GM21423 (cell line): ENCODE measurements around the gene RHEB.

Experiments used
- ATAC-seq: cut with Tn5 transposase; IDR thresholded peaks from one replicate; pipeline ENCODE4 v1.9.1; 2021; ENCODE audit warnings: mild to moderate bottlenecking, moderate library complexity; ENCODE audit not compliant: unreplicated experiment

Gene RHEB

GRCh38 chr7:151529842-151530241 lies 10.1 kb upstream of the RHEB start:
- ATAC-seq: no peak

GRCh38 chr7:151524845-151525244 lies 5.2 kb upstream of the RHEB start:
- no peak for ATAC-seq

- ATAC-seq: no peak
Observed at GRCh38 chr7:151524331-151524730, 4.6 kb upstream of the RHEB start.

- ATAC-seq: peak; percentile 0
Observed at GRCh38 chr7:151520419-151521261, 945 bp upstream of the RHEB start.

GRCh38 chr7:151518947-151519764 lies 539 bp downstream of the RHEB start:
- peak; percentile 38 for ATAC-seq

- no peak for ATAC-seq
Observed at GRCh38 chr7:151518105-151518946, 1.4 kb downstream of the RHEB start.

- ATAC-seq: no peak
Observed at GRCh38 chr7:151517601-151518104, 2.0 kb downstream of the RHEB start.

GRCh38 chr7:151515276-151515565 lies 4.5 kb downstream of the RHEB start:
- no peak for ATAC-seq

GRCh38 chr7:151514461-151515275 lies 5.0 kb downstream of the RHEB start:
- no peak for ATAC-seq

GRCh38 chr7:151513133-151513532 lies 6.6 kb downstream of the RHEB start:
- ATAC-seq: no peak

GRCh38 chr7:151512353-151512752 lies 7.3 kb downstream of the RHEB start:
- ATAC-seq: no peak

GRCh38 chr7:151511946-151512345 lies 7.7 kb downstream of the RHEB start:
- ATAC-seq: no peak

- no peak for ATAC-seq
Observed at GRCh38 chr7:151511270-151511669, 8.4 kb downstream of the RHEB start.

GRCh38 chr7:151509670-151510333 lies 9.9 kb downstream of the RHEB start:
- ATAC-seq: no peak

GRCh38 chr7:151508991-151509390 lies 10.7 kb downstream of the RHEB start:
- no peak for ATAC-seq

GRCh38 chr7:151507806-151508205 lies 11.9 kb downstream of the RHEB start:
- no peak for ATAC-seq

- ATAC-seq: no peak
Observed at GRCh38 chr7:151506901-151507382, 12.8 kb downstream of the RHEB start.

GRCh38 chr7:151505836-151506468 lies 13.7 kb downstream of the RHEB start:
- no peak for ATAC-seq

GRCh38 chr7:151505433-151505832 lies 14.3 kb downstream of the RHEB start:
- ATAC-seq: no peak
